Activated gamma-delta T cell treated with Interleukin-2 at 50 U/mL for 16 hours (primary cell): Measurements from ENCODE around the gene MICA.
"Not testable (repeated sequence)": the region's sequence is repeated elsewhere in the genome, so short reads cannot be mapped to it uniquely, and the experiment has no call there.

ENCODE experiments used
- DNase-seq: peaks from one replicate; pipeline ENCODE4 v3.0.0-alpha.2; 2020

Gene MICA

DNA sequence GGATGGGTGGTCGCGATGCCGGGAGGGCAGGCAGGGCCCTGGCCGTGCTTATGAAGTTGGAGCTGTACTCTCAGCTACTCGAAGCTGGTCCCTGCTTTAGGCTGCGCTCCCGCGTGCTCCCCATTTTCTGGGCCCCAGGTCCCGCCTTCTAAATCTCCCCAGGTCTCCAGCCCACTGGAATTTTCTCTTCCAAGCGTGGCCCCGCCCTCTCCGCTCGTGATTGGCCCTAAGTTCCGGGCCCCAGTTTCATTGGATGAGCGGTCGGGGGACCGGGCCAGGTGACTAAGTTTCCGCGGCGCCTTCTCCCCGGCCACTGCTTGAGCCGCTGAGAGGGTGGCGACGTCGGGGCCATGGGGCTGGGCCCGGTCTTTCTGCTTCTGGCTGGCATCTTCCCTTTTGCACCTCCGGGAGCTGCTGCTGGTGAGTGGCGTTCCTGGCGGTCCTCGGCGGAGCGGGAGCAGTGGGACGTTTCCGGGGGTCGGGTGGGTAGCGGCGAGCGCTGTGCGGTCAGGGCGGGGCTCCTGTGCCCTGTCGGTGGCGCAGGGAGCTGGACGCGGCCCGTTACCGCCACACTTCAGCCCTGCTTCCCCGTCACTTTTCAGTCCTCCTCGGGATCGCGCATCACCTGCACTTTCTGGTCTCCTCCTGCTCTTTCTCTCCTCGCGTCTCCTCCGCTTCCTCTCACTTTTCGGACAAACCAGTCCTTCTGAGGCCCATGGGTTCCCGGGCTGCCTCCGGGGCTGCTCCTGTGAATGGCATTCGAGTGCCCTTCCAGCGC lies at the start of gene MICA:
Gene MICA, plus strand, starts transcription at position 313 of the 778 bp plus-strand sequence. Its CDS starts 38 bp downstream, at position 351.
- DNase-seq, result peak; percentile 65

DNA sequence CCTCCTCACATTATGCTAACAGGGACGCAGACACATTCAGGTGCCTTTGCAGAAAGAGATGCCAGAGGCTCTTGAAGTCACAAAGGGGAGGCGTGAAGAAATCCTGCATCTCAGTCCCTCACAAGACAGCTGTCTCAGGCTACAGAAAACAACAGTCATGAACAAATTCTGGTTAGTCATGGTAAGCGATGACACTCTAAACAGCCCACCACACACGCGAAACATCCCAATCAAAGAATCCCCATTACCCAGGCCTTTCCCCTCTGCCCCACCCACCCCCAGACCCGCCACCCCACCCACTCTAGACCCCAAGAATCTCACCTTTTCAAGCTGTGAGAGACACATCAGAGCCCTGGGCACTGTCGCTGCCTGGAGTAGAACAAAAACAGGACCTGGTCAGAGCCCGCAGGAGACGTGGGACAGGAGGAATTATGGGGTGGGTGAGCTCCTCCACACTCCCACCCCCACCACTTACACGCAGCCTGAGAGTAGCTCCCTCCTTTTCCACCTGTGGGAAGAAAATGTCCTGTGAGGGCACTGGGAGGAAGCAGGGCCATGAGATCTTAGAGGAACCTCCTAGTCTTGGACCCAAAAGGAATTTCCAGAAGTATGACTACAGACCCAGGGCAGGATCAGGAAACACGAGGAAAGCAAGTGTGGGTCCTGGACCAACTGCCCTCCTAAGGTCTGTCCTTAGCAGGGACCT lies 49.1 kb upstream of the MICA start:
- DNase-seq, result no peak

DNA sequence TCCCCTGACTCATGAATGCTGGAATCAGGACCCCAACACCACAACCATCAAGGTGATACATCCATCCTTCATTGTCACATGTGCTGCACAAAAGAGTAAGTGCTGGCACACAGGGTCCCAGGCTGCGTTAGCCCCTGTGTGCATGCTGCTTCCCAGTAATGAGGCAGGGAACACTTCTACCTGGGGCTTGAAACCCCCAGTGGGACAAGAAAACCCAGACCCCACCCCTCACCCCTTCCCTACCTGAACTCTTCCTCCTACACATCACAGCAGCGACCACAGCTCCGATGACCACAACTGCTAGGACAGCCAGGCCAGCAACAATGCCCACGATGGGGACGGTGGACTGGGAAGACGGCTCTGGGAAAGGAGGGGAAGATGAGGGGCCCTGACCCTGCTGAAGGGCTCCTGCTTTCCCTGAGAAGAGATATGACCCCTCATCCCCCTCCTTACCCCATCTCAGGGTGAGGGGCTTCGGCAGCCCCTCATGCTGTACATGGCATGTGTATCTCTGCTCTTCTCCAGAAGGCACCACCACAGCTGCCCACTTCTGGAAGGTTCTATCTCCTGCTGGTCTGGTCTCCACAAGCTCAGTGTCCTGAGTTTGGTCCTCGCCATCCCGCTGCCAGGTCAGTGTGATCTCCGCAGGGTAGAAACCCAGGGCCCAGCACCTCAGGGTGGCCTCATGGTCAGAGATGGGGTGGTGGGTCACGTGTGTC lies 48.4 kb upstream of the MICA start:
- DNase-seq, result peak; percentile 17

DNA sequence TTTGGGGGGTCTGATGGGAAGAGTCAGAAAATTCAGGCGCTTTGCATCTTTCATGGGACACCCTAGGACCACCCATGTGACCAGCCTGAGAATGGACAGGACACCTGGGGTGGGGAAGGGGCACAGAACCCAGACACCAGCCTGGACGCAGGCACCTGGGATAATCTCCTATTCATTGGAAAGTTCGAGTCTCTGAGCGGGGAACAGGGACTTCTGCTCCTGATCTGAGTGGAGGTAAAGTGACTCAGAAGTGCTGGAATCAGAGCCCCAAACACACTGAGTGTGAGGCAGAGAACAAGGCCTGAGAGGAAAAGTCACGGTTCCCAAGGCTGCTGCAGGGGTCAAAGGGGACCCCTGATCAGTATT lies 47.8 kb upstream of the MICA start:
- DNase-seq, result no peak

DNA sequence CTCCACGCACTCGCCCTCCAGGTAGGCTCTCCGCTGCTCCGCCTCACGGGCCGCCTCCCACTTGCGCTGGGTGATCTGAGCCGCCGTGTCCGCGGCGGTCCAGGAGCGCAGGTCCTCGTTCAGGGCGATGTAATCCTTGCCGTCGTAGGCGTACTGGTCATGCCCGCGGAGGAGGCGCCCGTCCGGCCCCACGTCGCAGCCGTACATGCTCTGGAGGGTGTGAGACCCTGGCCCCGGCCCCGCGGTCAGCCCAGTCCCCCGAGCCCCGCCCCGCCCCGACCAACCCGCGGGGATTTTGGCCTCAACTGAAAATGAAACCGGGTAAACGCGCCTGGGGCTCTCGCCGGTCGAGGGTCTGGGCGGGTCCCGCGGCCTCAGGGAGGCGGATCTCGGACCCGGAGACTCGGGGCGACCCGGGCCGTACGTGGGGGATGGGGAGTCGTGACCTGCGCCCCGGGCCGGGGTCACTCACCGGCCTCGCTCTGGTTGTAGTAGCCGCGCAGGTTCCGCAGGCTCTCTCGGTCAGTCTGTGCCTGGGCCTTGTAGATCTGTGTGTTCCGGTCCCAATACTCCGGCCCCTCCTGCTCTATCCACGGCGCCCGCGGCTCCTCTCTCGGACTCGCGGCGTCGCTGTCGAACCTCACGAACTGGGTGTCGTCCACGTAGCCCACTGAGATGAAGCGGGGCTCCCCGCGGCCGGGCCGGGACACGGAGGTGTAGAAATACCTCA lies 47.0 kb upstream of the MICA start:
- peak; percentile 24 for DNase-seq

DNA sequence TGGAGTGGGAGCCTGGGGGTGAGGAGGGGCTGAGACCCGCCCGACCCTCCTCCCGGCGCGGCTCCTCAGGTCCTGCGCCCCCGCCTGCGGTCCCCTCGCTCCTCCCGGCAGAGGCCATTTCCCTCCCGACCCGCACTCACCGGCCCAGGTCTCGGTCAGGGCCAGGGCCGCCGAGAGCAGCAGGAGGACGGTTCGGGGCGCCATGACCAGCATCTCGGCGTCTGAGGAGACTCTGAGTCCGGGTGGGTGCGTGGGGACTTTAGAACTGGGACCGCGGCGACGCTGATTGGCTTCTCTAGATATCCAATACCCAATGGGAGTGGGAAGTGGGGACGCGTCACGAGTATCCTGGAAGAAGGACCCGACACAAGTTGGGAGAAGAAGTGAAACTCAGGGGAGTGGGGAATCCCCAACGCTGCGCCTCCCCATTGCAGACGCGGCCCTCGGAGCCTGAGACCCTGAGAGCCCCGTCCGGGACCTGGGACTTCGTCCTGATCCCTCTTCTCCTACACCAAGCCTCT lies 46.4 kb upstream of the MICA start, which contains the start of gene HLA-B:
Gene HLA-B, minus strand, starts transcription at position 234 of the 521 bp plus-strand sequence. Its CDS starts 21 bp downstream, at position 213.
- DNase-seq, result peak; percentile 77

DNA sequence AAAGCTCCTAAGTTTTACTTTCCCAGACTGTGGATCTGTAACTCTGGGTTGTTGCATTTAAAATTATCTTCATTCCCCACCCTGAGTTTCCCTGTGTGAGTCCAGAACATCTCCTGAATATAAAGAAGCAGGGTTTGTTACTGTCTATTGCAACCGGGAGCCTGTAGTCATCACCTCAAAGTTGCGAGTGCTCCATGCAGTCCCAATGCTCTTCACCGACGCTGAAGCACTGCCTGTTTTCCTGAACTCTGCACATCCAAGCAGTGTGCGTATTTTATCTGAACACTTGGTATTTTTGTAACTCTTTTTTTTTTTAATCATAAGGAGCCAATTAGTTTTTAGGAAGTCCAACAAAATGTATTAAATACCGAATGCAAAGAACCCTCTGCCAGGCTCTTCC lies 45.5 kb upstream of the MICA start:
- DNase-seq, result no peak

DNA sequence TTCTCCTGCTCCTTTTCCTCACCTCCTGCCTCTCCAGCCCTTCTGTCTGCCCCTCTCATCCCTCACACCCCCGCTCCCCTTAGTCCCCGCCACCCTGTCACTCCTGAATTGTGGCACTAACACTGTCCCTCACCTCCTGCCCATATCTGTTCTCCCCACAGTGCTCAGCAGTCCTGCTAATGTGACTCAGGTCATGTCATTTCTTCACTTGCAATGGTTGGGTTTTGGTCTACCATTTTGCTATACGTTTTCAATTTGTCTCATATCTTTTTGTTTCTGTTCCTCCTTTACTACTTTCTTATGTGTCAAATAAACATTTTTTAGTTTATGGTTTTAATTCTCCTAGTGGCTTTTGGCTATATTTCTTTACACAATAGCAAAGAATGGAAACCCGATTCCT lies 45.1 kb upstream of the MICA start:
- no peak for DNase-seq

DNA sequence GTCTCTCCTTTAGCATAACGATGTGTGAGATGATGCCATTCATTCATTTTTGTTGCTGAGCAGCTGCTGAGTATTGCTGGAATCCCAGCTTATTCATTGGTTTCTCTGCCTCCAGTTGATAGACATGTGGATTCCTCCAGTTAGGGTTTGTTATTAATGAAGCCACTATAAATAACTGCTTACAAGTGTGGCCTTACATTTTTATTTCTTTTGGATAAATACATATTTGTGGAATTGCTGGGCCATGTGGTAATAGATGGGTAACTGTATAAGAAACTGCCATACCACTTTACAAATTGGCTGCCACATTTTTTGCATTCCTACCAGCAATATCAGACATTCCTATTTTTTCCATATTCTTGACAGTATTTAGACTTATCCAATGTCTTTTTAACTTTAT lies 43.8 kb upstream of the MICA start:
- no peak for DNase-seq

DNA sequence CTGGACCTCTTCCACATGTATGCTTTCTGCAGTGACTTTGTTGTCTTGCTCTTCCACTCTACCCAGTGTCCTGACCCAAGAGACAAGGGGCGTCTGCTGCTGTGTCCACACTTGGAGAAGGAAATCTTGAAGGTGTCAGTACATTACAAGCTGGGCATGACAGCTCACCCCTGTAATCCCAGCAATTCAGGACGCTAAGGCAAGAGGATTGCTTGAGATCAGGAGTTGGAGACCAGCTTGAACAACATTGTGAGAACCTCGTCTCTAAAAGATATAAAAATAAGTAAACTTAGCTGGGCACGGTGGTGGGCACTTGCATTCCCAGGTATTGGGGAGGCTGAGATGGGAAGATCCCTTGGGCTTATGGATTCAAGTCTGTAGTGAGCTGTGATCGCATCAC lies 40.6 kb upstream of the MICA start:
- no peak for DNase-seq

DNA sequence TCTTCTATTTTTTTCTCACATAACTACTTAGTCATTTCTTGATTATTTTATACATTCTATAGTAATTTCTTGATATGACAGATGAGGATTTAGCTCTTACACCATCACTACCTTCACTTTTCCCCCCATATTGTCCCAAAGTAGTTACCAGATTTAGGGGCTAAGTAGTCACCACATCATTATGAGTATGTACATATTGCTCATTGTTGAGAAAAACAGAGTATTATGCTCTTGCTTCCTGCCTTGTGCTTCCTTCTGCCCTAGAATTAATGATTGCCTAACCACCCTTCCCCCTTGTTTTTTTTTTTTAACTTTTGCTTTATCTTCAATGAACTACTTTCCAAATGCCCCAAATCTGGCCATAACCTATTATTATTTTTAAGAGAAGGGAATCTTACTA lies 39.6 kb upstream of the MICA start:
- no peak for DNase-seq

DNA sequence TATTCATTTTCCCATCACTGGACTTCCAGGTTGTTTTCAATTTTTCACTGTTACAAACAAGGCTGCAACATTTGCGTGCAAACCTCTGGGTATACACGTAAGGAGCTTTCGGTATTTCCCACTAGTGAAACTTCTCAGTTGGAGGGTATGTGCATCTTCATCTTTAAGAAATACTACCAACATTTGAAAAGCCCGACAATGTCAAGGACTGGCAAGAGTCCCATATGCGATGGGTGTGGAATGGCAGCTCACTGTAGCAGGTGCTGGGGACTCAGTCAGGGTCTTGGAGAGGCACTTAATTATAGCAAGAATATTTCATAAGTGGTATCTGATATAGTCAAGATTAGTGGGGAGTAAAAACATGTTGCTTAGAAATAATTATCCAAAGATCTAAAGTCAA lies 37.5 kb upstream of the MICA start:
- no peak for DNase-seq

DNA sequence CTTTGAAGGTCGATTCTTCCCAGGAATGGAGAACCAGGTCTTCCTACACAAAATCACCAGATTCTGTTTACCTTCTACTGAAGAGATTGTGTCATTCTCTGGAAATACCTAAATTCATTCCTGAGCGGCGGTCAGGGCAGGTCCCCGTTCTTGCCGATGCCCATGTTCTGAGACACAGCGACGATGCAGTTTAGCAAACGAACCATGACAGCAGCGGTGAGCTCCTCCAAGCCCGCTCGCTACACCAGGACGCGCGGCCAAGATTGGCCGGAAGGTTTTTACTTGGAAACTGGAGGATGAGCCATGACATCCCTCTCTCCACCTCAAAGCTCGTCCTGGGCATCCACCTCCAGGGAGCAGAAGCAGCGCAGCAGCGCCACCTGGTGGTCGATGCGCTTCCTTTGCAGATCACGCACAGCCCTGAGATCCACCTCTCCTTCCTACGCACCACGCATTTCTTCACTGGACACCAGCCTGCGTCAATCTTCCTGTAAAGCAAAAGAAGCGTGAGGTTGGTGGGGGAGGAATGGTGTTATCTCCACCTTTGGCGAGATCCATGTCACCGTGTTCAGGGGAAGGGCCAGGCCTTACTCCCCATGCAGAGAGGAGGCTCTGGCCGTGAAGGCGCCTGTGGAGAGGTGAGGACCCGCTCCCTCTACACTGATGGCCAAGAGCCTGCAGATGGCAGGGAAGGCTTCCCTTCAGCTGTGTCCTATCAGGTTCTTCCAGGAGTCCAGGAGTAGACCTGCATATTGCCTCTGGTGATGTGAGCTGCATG lies 36.5 kb upstream of the MICA start:
- DNase-seq, result peak; percentile 84

DNA sequence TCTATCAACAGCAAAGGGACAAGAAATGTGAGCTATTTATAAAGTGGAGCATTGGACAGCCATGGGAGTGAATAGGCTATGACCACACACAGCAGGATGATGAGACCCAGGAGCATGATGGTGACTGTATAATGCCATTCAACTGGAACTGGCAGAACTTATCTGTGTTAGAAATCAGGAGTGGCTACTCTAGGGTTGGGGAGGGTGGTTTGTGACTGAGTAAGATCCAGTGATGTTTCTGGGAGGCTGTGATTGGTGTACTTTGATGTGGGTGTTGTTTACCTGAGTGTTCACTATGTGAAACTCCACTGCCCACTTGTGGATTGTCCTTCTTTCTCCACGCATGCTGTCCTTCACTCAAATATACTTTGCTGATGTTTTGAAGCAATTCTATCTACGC lies 34.9 kb upstream of the MICA start:
- no peak for DNase-seq

DNA sequence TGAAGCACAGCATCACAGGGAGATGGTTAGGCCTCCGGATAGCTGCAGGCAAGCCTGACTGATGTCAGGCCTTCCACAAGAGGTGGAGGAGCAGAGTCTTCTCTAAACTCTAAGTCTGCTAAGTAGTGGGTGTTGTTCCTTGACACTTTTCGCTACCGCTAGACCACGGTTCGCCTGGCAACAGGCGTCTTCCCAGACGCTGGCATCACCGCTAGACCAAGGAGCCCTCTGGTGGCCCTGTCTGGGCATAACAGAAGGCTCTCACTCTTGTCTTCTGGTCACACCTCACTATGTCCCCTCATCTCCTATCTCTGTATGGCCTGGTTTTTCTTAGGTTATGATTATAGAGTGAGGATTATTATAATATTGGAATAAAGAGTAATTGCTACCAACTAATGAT lies 29.3 kb upstream of the MICA start:
- DNase-seq, result not testable (repeated sequence)

DNA sequence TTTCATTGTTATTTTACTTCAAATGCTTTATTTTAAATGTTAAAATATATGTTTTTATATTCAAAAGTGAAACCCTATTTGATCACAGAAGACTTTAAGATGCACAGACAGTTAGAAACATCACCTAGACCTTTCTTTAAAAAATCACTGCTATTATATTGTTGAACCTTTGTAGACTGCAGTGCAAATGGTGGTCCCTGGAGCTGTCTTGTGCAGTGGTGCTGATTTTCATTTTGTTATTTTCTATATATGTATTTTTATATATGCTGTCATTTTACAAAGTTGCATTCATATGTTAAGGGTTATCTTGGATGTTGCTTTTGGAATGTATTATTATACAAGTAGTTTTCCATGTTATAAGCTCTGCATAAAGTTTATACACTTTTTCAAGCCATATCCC lies 27.7 kb upstream of the MICA start:
- DNase-seq, result no peak

DNA sequence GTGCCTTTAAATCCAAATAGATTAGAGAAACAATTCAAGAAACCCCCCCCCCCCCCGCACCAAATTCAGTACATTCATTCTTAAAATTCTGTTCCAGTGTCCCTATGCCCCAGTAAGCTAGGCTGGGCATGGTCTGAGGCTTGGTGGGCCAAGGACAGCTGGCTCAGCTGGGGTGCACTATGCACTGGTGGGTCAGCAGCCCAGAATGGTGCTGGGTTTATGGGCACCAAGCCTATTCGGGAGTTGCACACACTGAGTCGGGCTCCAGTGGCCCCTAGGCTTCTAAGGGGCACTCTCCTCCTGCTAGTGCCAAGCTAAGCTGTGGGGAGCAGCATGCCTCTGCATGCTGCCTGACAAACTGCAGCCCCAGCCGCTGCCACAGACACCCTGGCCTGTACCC lies 26.4 kb upstream of the MICA start:
- no peak for DNase-seq

DNA sequence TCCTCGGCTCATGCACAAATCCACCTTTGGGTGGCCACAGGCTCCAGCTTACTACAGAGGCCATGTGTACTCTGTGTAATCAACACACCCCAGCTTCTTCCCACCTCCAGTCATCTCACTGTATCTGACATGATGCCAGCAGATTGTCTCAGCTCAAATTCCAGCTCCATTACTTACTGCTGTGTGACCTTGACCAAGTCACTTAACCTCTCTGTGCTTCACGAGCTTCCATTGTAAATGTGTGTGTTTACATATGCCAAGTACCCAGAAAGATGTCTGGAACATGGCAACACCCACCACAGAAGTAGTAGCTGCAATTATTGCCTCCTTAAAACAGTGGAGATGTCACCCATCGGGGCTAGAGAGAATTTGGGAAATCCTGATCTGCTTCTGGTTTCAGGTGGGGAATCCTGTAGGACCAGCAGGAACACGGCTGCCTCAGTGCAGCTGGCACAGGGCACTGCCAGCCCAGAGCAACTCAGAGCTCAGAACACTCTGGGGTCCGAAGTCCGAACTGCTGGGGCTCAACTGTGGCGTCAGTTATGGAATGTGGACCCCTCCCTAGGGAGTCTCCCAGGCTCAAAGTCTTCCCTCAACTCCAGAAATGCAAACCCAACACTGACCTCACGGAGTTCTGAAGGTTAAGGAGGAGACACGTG lies 25.2 kb upstream of the MICA start:
- no peak for DNase-seq

DNA sequence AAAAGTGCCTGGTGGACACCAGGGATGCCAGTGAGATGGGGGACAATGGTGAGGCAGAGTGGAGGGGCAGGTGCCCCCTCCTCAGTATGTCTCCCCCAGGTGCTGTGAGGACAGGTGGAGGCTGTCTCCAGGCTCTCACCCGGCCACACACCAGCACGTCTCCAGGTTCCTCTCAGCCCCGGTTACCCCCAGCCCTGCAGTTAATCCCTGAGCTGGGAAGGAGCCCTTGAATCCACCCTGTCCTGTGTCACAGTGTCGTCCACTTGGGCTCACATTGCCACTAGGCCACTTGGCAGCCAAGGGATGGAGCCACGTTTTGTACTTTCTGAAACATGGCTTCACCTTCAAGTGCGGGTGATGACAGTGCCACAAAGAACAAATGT lies 24.7 kb upstream of the MICA start:
- DNase-seq, result no peak

DNA sequence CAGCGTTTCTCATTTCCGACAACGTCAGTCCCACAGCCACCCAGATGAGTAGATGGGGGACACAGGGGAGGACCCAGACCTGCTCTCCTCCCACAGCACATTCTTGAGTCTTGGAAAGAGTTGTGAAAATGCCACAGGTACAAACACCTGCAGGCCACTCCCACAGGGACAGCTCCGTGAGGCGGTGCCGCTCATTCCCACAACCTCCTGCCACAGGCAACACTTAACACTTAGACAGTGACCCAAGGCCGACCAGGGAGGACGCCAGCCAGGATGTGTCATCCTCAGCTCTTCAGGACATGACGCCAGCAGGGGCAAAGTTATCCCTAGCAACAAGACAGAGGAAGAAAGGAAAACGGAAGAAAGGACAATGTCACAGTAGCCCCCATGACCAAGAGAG lies 23.5 kb upstream of the MICA start:
- DNase-seq, result no peak

DNA sequence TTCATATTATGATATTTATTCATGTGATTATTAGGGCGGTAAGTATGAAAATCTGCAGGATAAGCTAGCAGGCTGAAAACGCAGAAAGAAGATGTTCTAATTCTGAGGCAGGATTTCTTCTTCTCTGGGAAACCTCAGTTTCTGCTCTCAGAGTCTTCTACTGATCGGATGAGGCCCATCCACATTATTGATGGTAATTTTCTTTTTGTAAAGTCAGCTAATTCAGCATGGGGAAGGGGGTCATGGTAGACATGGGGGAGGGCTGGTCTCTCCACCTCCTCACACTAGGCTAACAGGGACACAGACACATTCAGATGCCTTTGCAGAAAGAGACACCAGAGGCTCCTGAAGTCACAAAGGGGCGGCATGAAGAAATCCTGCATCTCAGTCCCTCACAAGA lies 21.7 kb upstream of the MICA start:
- no peak for DNase-seq

DNA sequence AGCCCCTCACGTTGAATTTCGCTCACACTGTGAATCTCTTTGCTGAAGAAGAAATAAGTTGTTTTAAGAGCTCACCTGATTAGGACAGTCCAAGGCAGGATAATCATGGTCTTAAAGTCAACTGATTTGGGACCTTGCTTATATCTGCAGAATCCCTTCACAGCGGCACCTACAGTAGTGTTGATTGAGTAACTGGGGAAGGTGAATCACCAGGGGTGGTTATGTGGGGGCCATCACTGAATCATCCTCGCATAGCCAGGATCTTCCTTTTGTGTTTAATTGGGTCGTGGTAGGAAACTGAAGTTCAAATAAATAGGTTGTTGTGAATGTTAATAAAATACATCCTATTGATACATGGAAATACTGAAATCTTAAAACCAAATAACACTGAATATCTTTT lies 20.2 kb upstream of the MICA start:
- no peak for DNase-seq
